Naive thymus-derived CD4-positive, alpha-beta T cell (primary cell): Measurements from ENCODE around the gene GLI3. TPM values are rescaled to one million over a fixed set of nuclear protein-coding genes. Genes with fewer than 3 reads are reported as not detected.

Experiments
- ATAC-seq: fragments of 150-1000 bp; cut with Tn5 transposase; 2 replicates; pipeline ENCODE4 v1.10.0; 2021; ENCODE audit warnings: mild to moderate bottlenecking, moderate library complexity
- CTCF ChIA-PET: fragments of 350-600 bp; sonication (Branson Sonifier 250); formaldehyde crosslinking; loops from one replicate; lab custom pipeline; 2021; ENCODE audit warnings: antibody characterized with exemption; lab: Charles Lee
- POLR2A ChIA-PET: fragments of 350-600 bp; sonication (Branson Sonifier 250); formaldehyde crosslinking; loops from one replicate; lab custom pipeline; 2021; ENCODE audit warnings: antibody characterized with exemption, inconsistent platforms; lab: Charles Lee
- DNase-seq, 9 donors: peaks; one replicate each; pipeline versions ENCODE4 v3.0.0 to v3.0.0-alpha.2; 2020 to 2022; ENCODE audit warnings: mixed read lengths in 1 of 9
- H3K27ac ChIP-seq: one replicate; pipeline ENCODE4 v1.7.0; 2013; ENCODE audit warnings: mild to moderate bottlenecking, low read depth, low read length, moderate library complexity
- H3K27me3 ChIP-seq, 2 donors: one replicate each; pipeline ENCODE4 v1.7.0; 2013; ENCODE audit warnings: low read length in 2 of 2, mild to moderate bottlenecking in 2 of 2, moderate library complexity in 2 of 2; ENCODE audit not compliant: control insufficient read depth in 2 of 2, insufficient read depth in 2 of 2
- H3K36me3 ChIP-seq, 3 experiments: 1 replicate in 2 of 3; 2 replicates in 1 of 3; pipeline ENCODE4 v1.7.0; 2013; ENCODE audit warnings: low read length in 3 of 3, mild to moderate bottlenecking in 3 of 3, moderate library complexity in 1 of 3; ENCODE audit not compliant: insufficient read depth in 3 of 3, control insufficient read depth in 2 of 3
- H3K4me1 ChIP-seq, 2 donors: one replicate each; pipeline ENCODE4 v1.7.0; 2013; ENCODE audit warnings: low read length in 2 of 2, mild to moderate bottlenecking in 2 of 2, moderate library complexity in 1 of 2; ENCODE audit not compliant: control insufficient read depth in 2 of 2, insufficient read depth in 2 of 2
- H3K4me3 ChIP-seq: 2 replicates; pipeline ENCODE4 v1.7.0; 2013; ENCODE audit warnings: mild to moderate bottlenecking, low read length
- H3K9me3 ChIP-seq, 3 experiments: 1 replicate in 2 of 3; 2 replicates in 1 of 3; pipeline ENCODE4 v1.7.0; 2013; ENCODE audit warnings: low read length in 3 of 3; ENCODE audit not compliant: control insufficient read depth in 2 of 3
- H3K27ac Mint-ChIP-seq, 9 donors: one replicate each; pipeline ENCODE4 v1.8.0; 2020 to 2022; ENCODE audit warnings: mixed read lengths in 9 of 9, mild to moderate bottlenecking in 8 of 9, moderate library complexity in 5 of 9, inconsistent platforms in 2 of 9
- H3K27me3 Mint-ChIP-seq, 5 donors: one replicate each; pipeline ENCODE4 v1.8.0; 2021 to 2022; ENCODE audit warnings: mixed read lengths in 5 of 5, mild to moderate bottlenecking in 1 of 5
- H3K36me3 Mint-ChIP-seq, 5 donors: one replicate each; pipeline ENCODE4 v1.8.0; 2020 to 2022; ENCODE audit warnings: mixed read lengths in 5 of 5, mild to moderate bottlenecking in 3 of 5, inconsistent platforms in 1 of 5
- H3K4me1 Mint-ChIP-seq, 7 donors: one replicate each; pipeline ENCODE4 v1.8.0; 2020 to 2022; ENCODE audit warnings: mixed read lengths in 7 of 7, mild to moderate bottlenecking in 3 of 7, inconsistent platforms in 1 of 7
- H3K4me3 Mint-ChIP-seq, 10 donors: one replicate each; pipeline ENCODE4 v1.8.0; 2020 to 2022; ENCODE audit warnings: mild to moderate bottlenecking in 10 of 10, mixed read lengths in 10 of 10, moderate library complexity in 6 of 10, inconsistent platforms in 2 of 10
- H3K9me3 Mint-ChIP-seq, 11 donors: one replicate each; pipeline ENCODE4 v1.8.0; 2020 to 2022; ENCODE audit warnings: mixed read lengths in 11 of 11, mild to moderate bottlenecking in 4 of 11, inconsistent platforms in 1 of 11, moderate library complexity in 1 of 11
- intact Hi-C, 2 donors: fragments of 100-400 bp; cut with micrococcal nuclease; formaldehyde crosslinking; loops; one replicate each; pipeline ENCODE4 v1.15.1; 2023
- polyA plus RNA-seq, 2 donors: library from polyadenylated mRNA; unstranded; fragments of 300-500 nt; fragmentation: Illumina TruSeq; gene quantifications; one replicate each; pipeline ENCODE4 v1.2.3, GENCODE V29; 2021
- total RNA-seq, 6 experiments: library from RNA in 5 of 6; stranded (reverse) in 5 of 6; gene quantifications; 1 replicate in 5 of 6; 2 replicates in 1 of 6; pipeline ENCODE4 v1.2.3 and lab custom pipeline; 2021 to 2026

The GLI3 gene
- total and polyA plus RNA-seq, 7 experiments from 2014 or later: 0.32 to 0.95 (median 0.54) TPM; not detected in 4

- intact Hi-C loops: no loop called here
- DNase-seq (no peak), ATAC-seq (no peak)
- H3K27me3 ChIP-seq: no peaks in the 10 kb centered on the region
- peaks cover 0 to 2% (median 0%) of the 10 kb centered on the region in 7 donors for H3K4me1 Mint-ChIP-seq
- CTCF ChIA-PET: no interaction called here
- H3K27ac ChIP-seq: no peak overlapping the region
- H3K4me1 ChIP-seq: no peaks in the 10 kb centered on the region
- peaks cover 0 to 15% (median 0%) of the 10 kb centered on the region in 5 donors for H3K27me3 Mint-ChIP-seq
- no peaks in the 10 kb centered on the region for H3K9me3 Mint-ChIP-seq
- no peaks in the 10 kb centered on the region for H3K36me3 Mint-ChIP-seq
- no peak overlapping the region for H3K27ac Mint-ChIP-seq
- no peaks in the 10 kb centered on the region for H3K36me3 ChIP-seq
- no peak overlapping the region for H3K4me3 Mint-ChIP-seq
- POLR2A ChIA-PET: no interaction called here
- no peak overlapping the region for H3K4me3 ChIP-seq
- no peaks in the 10 kb centered on the region for H3K9me3 ChIP-seq
Measured at GRCh38 chr7:42186151-42186550, 50.9 kb downstream of the GLI3 start.

- H3K36me3 Mint-ChIP-seq: no peaks in the 10 kb centered on the region
Measured at GRCh38 chr7:42185726-42186125, 51.3 kb downstream of the GLI3 start.

GRCh38 chr7:42183547-42183946 is 53.5 kb downstream of the GLI3 start:
- Mint-ChIP-seq H3K27me3 (peaks cover 0 to 18% (median 3%) of the 10 kb centered on the region in 5 donors), H3K27ac (no peak overlapping the region), H3K4me3 (no peak overlapping the region), H3K9me3 (peaks cover 0 to 3% (median 0%) of the 10 kb centered on the region in 11 donors), H3K36me3 (no peaks in the 10 kb centered on the region), H3K4me1 (peaks cover 0 to 2% (median 0%) of the 10 kb centered on the region in 7 donors)
- H3K36me3 ChIP-seq: no peaks in the 10 kb centered on the region
- POLR2A ChIA-PET: no interaction called here
- H3K9me3 ChIP-seq: no peaks in the 10 kb centered on the region
- no peak overlapping the region for H3K4me3 ChIP-seq
- CTCF ChIA-PET: no interaction called here
- DNase-seq (no peak), ATAC-seq (no peak)
- H3K27me3 ChIP-seq: no peaks in the 10 kb centered on the region
- H3K4me1 ChIP-seq: no peaks in the 10 kb centered on the region
- no peak overlapping the region for H3K27ac ChIP-seq
- intact Hi-C loops: no loop called here

More at GRCh38 chr7:42185726-42186125, 51.3 kb downstream of the GLI3 start:
- intact Hi-C loops: no loop called here
- no peaks in the 10 kb centered on the region for H3K9me3 ChIP-seq
- no peak overlapping the region for H3K27ac ChIP-seq
- peaks cover 0 to 2% (median 0%) of the 10 kb centered on the region in 7 donors for H3K4me1 Mint-ChIP-seq
- H3K27me3 Mint-ChIP-seq: peaks cover 0 to 15% (median 0%) of the 10 kb centered on the region in 5 donors
- no peaks in the 10 kb centered on the region for H3K27me3 ChIP-seq
- no peaks in the 10 kb centered on the region for H3K4me1 ChIP-seq
- H3K4me3 Mint-ChIP-seq: no peak overlapping the region
- POLR2A ChIA-PET: no interaction called here
- DNase-seq: no peak
- H3K4me3 ChIP-seq: no peak overlapping the region
- CTCF ChIA-PET: no interaction called here
- no peak for ATAC-seq
- no peaks in the 10 kb centered on the region for H3K36me3 ChIP-seq
- no peak overlapping the region for H3K27ac Mint-ChIP-seq
- no peaks in the 10 kb centered on the region for H3K9me3 Mint-ChIP-seq

GRCh38 chr7:42181566-42181965 is 55.4 kb downstream of the GLI3 start:
- Histone ChIP-seq H3K36me3 (no peaks in the 10 kb centered on the region), H3K9me3 (no peaks in the 10 kb centered on the region), H3K27ac (no peak overlapping the region), H3K4me3 (no peak overlapping the region), H3K27me3 (no peaks in the 10 kb centered on the region), H3K4me1 (no peaks in the 10 kb centered on the region)
- CTCF ChIA-PET: no interaction called here
- Mint-ChIP-seq H3K4me1 (peaks cover 0 to 2% (median 0%) of the 10 kb centered on the region in 7 donors), H3K9me3 (peaks cover 0 to 3% (median 0%) of the 10 kb centered on the region in 11 donors), H3K27ac (no peak overlapping the region), H3K27me3 (peaks cover 0 to 21% (median 7%) of the 10 kb centered on the region in 5 donors), H3K4me3 (no peak overlapping the region), H3K36me3 (no peaks in the 10 kb centered on the region)
- no peak for DNase-seq
- POLR2A ChIA-PET: no interaction called here
- intact Hi-C loops: no loop called here
- no peak for ATAC-seq

GRCh38 chr7:42180806-42181205 is 56.2 kb downstream of the GLI3 start:
- peaks cover 0 to 21% (median 7%) of the 10 kb centered on the region in 5 donors for H3K27me3 Mint-ChIP-seq
- no peak overlapping the region for H3K4me3 ChIP-seq
- POLR2A ChIA-PET: no interaction called here
- peaks cover 0 to 3% (median 0%) of the 10 kb centered on the region in 11 donors for H3K9me3 Mint-ChIP-seq
- ATAC-seq: no peak
- H3K36me3 Mint-ChIP-seq: no peaks in the 10 kb centered on the region
- H3K27me3 ChIP-seq: no peaks in the 10 kb centered on the region
- H3K4me1 ChIP-seq: no peaks in the 10 kb centered on the region
- H3K27ac ChIP-seq: no peak overlapping the region
- H3K9me3 ChIP-seq: no peaks in the 10 kb centered on the region
- intact Hi-C loops: no loop called here
- no peak overlapping the region for H3K4me3 Mint-ChIP-seq
- no peak overlapping the region for H3K27ac Mint-ChIP-seq
- H3K36me3 ChIP-seq: no peaks in the 10 kb centered on the region
- CTCF ChIA-PET: no interaction called here
- peaks cover 0 to 2% (median 0%) of the 10 kb centered on the region in 7 donors for H3K4me1 Mint-ChIP-seq
- DNase-seq: no peak

- intact Hi-C loops: no loop called here
- ChIA-PET CTCF (no interaction called here), POLR2A (no interaction called here)
- Mint-ChIP-seq H3K27me3 (peaks cover 0 to 12% (median 7%) of the 10 kb centered on the region in 5 donors), H3K4me1 (no peaks in the 10 kb centered on the region), H3K36me3 (no peaks in the 10 kb centered on the region), H3K27ac (no peak overlapping the region), H3K9me3 (peaks cover 0 to 3% (median 0%) of the 10 kb centered on the region in 11 donors), H3K4me3 (no peak overlapping the region)
- DNase-seq (no peak), ATAC-seq (no peak)
- Histone ChIP-seq H3K27me3 (no peaks in the 10 kb centered on the region), H3K36me3 (no peaks in the 10 kb centered on the region), H3K4me1 (no peaks in the 10 kb centered on the region), H3K27ac (no peak overlapping the region), H3K4me3 (no peak overlapping the region), H3K9me3 (no peaks in the 10 kb centered on the region)
Measured at GRCh38 chr7:42176724-42177101, 60.3 kb downstream of the GLI3 start.
